Chondrocyte (in vitro differentiated cells): ENCODE measurements around the gene CENPA. TPM values are rescaled to one million over a fixed set of nuclear protein-coding genes. Genes with fewer than 3 reads are reported as not detected.
"Not testable (repeated sequence)": the region's sequence is repeated elsewhere in the genome, so short reads cannot be mapped to it uniquely, and the experiment has no call there.

Experiments used
- DNase-seq: peaks from one replicate; pipeline ENCODE4 v3.0.0; 2021; ENCODE audit warnings: mixed read lengths, low spot score
- H3K27ac Mint-ChIP-seq: one replicate; pipeline ENCODE4 v1.8.0; 2021; ENCODE audit warnings: mild to moderate bottlenecking, moderate library complexity, mixed read lengths; ENCODE audit not compliant: unreplicated experiment
- H3K27me3 Mint-ChIP-seq: 2 replicates; pipeline ENCODE4 v1.8.0; 2021; ENCODE audit warnings: low read depth, mixed read lengths
- H3K36me3 Mint-ChIP-seq: 2 replicates; pipeline ENCODE4 v1.8.0; 2021; ENCODE audit warnings: low read depth, mixed read lengths
- H3K4me1 Mint-ChIP-seq: 2 replicates; pipeline ENCODE4 v1.8.0; 2021; ENCODE audit warnings: low read depth, mild to moderate bottlenecking, mixed read lengths
- H3K4me3 Mint-ChIP-seq: one replicate; pipeline ENCODE4 v1.8.0; 2021; ENCODE audit warnings: mild to moderate bottlenecking, moderate library complexity, mixed read lengths; ENCODE audit not compliant: unreplicated experiment
- H3K9me3 Mint-ChIP-seq: 2 replicates; pipeline ENCODE4 v1.8.0; 2021; ENCODE audit warnings: low read depth, mixed read lengths
- total RNA-seq: library from RNA; stranded (reverse); gene quantifications from 3 replicates; pipeline ENCODE4 v1.2.1, GENCODE V29; 2021
- TF ChIP-seq, protein P1 (sequence below): fragments of 200-600 bp; sonication (generic); IDR thresholded peaks from 2 replicates; pipeline ENCODE4 v1.5.0; 2021; ENCODE audit warnings: antibody characterized with exemption, mild to moderate bottlenecking, moderate library complexity

CENPA gene
- total RNA-seq, 1 donor from 2014 or later = 4.6 TPM

- H3K27ac Mint-ChIP-seq = peak overlapping the region; percentile 17
- H3K36me3 Mint-ChIP-seq = no peaks in the 10 kb centered on the region
- DNase-seq = no peak
- TF ChIP-seq, protein P1, sequence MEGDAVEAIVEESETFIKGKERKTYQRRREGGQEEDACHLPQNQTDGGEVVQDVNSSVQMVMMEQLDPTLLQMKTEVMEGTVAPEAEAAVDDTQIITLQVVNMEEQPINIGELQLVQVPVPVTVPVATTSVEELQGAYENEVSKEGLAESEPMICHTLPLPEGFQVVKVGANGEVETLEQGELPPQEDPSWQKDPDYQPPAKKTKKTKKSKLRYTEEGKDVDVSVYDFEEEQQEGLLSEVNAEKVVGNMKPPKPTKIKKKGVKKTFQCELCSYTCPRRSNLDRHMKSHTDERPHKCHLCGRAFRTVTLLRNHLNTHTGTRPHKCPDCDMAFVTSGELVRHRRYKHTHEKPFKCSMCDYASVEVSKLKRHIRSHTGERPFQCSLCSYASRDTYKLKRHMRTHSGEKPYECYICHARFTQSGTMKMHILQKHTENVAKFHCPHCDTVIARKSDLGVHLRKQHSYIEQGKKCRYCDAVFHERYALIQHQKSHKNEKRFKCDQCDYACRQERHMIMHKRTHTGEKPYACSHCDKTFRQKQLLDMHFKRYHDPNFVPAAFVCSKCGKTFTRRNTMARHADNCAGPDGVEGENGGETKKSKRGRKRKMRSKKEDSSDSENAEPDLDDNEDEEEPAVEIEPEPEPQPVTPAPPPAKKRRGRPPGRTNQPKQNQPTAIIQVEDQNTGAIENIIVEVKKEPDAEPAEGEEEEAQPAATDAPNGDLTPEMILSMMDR = no peak
- H3K27me3 Mint-ChIP-seq = no peaks in the 10 kb centered on the region
- H3K9me3 Mint-ChIP-seq = peaks cover 3% of the 10 kb centered on the region
- peaks cover 28% of the 10 kb centered on the region for H3K4me1 Mint-ChIP-seq
- H3K4me3 Mint-ChIP-seq = no peak overlapping the region
Observed at GRCh38 chr2:26756337-26756736, 29.5 kb upstream of the CENPA start.

- H3K4me1 Mint-ChIP-seq = peaks cover 27% of the 10 kb centered on the region
- H3K4me3 Mint-ChIP-seq = peak overlapping the region; percentile 26
- H3K27me3 Mint-ChIP-seq = no peaks in the 10 kb centered on the region
- no peaks in the 10 kb centered on the region for H3K36me3 Mint-ChIP-seq
- peak overlapping the region; percentile 94 for H3K27ac Mint-ChIP-seq
- H3K9me3 Mint-ChIP-seq = no peaks in the 10 kb centered on the region
- DNase-seq = no peak
- TF ChIP-seq, protein P1 = no peak
Observed at GRCh38 chr2:26757873-26758789, 27.7 kb upstream of the CENPA start.

- Mint-ChIP-seq H3K4me3 (no peak overlapping the region), H3K27me3 (no peaks in the 10 kb centered on the region), H3K4me1 (peaks cover 33% of the 10 kb centered on the region), H3K27ac (peak overlapping the region; percentile 94), H3K9me3 (no peaks in the 10 kb centered on the region), H3K36me3 (no peaks in the 10 kb centered on the region)
- TF ChIP-seq, protein P1 = no peak
- DNase-seq = no peak
Observed at GRCh38 chr2:26758790-26759321, 27.0 kb upstream of the CENPA start.

GRCh38 chr2:26759845-26760244 lies 26.0 kb upstream of the CENPA start:
- no peak for DNase-seq
- Mint-ChIP-seq H3K4me1 (peaks cover 37% of the 10 kb centered on the region), H3K4me3 (no peak overlapping the region), H3K9me3 (no peaks in the 10 kb centered on the region), H3K27ac (no peak overlapping the region), H3K27me3 (no peaks in the 10 kb centered on the region), H3K36me3 (no peaks in the 10 kb centered on the region)
- TF ChIP-seq, protein P1 = no peak

- H3K36me3 Mint-ChIP-seq, H3K27ac Mint-ChIP-seq, H3K27me3 Mint-ChIP-seq, DNase-seq, H3K9me3 Mint-ChIP-seq, H3K4me3 Mint-ChIP-seq: not testable (repeated sequence)
- peaks cover 49% of the 10 kb centered on the region for H3K4me1 Mint-ChIP-seq
Observed at GRCh38 chr2:26760991-26761390, 24.9 kb upstream of the CENPA start.
